ENCODE data around the gene ANKRD6.

- no peak for TF ChIP-seq CTCF (IDR thresholded peaks at IDR 0.05)
- no peak for TF ChIP-seq POLR2AphosphoS5 (IDR thresholded peaks at IDR 0.05; ENCODE audit: insufficient read depth in 1 of 2, low read depth in 1 of 2)
- TF ChIP-seq POLR2A (IDR thresholded peaks at IDR 0.05): no peak
Measured at GRCh38 chr6:89662659-89663223, 229.8 kb downstream of the ANKRD6 start.

Data from vagina (tissue), 2 donors.